ENCODE data around the gene ROGDI.
A peak's percentile ranks its signal among the peaks of the same experiment; 100 is the strongest.

The ROGDI gene

GRCh38 chr16:4801962-4802658, at the start of gene ROGDI:
ROGDI (minus strand) TSS chr16:4802633; CDS start chr16:4802571, 62 bp downstream.
- DNase-seq (ENCODE audit: low read depth in 2 of 2): peak; percentile 53 to 59

DNA sequence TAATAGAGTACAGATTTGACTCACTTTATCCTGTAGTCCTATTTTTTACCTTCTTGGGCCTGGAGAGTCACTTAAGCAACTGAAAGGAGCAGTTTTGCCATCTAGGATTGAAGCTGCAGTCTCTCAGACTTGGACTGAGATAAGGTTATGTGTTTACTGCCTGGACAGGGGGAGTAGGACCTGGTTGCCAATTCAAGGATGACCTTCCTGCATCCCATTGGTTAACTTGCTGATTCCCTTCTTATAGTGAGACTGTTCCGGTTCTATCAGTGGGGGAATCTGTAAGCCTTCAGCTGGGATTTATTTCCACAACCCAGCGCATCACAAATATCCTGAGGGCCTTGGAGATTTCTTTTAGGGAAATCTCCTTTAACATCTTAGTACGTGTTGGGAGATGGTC, 47.8 kb upstream of the ROGDI start:
- no peak for DNase-seq (ENCODE audit: low read depth in 2 of 2)

GRCh38 chr16:4847774-4848587, 45.5 kb upstream of the ROGDI start:
- DNase-seq (ENCODE audit: low read depth in 2 of 2): peak; percentile 17 to 20

GRCh38 chr16:4846901-4847773, 44.7 kb upstream of the ROGDI start, which contains the start of the genes GLYR1 and UBN1:
GLYR1 (minus strand) TSS chr16:4847288; CDS start chr16:4847265, 23 bp downstream.
UBN1 (plus strand) TSS chr16:4847481; CDS start chr16:4852918, 5,437 bp downstream.
- peak; percentile 100 for DNase-seq (ENCODE audit: low read depth in 2 of 2)

DNA sequence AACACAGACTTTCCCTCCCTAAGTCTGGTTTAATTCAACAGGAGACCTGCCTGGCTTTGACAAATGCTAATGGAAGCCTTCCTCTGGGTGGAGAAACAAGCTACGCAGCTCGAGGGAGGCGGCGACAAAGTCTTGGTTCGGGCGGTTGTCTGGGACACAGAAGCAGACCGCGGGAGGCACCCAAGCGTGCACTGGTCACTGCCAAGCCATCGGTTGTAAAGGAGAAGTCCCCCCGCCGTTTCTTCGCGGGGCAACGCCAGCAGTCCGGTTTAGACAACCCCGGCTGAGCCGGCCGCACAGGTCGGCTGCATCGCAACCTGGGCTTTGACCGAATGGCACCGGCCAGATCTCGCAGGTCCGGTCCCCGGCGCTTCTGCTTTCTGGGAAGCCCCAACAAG, 44.1 kb upstream of the ROGDI start:
- peak in 1 of 2 donors; percentile 3 for DNase-seq (ENCODE audit: low read depth in 2 of 2)

- DNase-seq (ENCODE audit: low read depth in 2 of 2): no peak
These were observed 38.6 kb upstream of the ROGDI start for GRCh38 chr16:4840984-4841383.

DNA sequence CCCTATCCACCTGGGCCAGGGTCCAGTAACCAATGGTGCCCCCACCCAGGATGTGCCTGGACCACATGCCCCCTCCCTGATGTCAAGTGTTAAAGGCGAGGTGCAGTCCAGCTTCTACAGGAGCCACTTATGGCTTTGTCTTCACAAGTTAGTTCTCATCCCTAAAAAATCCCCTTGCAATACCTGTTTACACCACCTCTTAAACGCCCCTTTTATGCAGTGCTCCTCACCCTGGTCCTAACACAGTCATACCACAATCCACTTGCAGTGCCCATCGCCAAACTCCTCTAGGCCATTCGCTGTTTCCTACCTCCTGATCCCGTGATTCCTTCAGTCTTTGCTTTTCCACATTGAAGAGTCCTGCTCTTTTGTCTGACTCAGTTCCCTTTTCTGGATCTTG, 37.5 kb upstream of the ROGDI start:
- DNase-seq (ENCODE audit: low read depth in 2 of 2): no peak

DNA sequence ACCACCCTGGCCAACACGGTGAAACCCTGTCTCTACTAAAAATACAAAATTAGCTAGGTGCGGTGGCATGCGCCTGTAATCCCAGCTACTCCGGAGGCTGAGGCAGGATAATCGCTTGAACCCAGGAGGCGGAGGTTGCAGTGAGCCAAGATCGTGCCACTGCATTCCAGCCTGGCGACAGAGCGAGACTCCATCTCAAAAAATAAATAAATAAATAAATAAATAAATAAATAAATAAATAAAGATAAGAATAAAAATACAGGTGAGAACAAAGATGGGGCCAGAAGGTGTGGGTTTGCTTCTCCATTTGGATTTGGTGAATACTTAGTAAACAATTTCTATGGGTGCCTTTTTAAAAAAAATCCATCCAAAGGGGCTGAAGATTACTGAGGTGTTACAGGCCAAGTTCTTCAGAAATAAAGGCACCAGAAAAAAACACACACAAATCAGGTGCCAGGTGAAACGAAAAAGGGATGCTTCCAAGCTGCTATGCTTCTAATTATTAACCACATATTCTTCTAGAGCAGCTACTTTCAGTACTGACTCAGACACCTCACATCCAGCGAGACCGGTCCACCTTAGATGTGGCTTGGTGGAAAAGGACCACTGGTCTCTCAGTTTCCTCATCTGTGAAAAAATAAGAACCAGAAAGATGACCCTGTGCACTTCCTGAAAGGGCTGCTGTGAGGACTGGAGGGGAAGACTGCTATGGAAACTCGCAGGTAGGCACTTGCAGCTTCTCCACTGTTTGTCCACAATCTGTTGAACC, 35.5 kb upstream of the ROGDI start:
- no peak for DNase-seq (ENCODE audit: low read depth in 2 of 2)

GRCh38 chr16:4836727-4837126, 34.3 kb upstream of the ROGDI start:
- DNase-seq (ENCODE audit: low read depth in 2 of 2): no peak

- no peak for DNase-seq (ENCODE audit: low read depth in 2 of 2)
These were observed 31.2 kb upstream of the ROGDI start for GRCh38 chr16:4833584-4833983.

- no peak for DNase-seq (ENCODE audit: low read depth in 2 of 2)
These were observed 30.4 kb upstream of the ROGDI start for GRCh38 chr16:4832698-4833343.

GRCh38 chr16:4831616-4832015, 29.2 kb upstream of the ROGDI start:
- no peak for DNase-seq (ENCODE audit: low read depth in 2 of 2)

- no peak for DNase-seq (ENCODE audit: low read depth in 2 of 2)
These were observed 28.0 kb upstream of the ROGDI start for GRCh38 chr16:4830408-4830807.

DNA sequence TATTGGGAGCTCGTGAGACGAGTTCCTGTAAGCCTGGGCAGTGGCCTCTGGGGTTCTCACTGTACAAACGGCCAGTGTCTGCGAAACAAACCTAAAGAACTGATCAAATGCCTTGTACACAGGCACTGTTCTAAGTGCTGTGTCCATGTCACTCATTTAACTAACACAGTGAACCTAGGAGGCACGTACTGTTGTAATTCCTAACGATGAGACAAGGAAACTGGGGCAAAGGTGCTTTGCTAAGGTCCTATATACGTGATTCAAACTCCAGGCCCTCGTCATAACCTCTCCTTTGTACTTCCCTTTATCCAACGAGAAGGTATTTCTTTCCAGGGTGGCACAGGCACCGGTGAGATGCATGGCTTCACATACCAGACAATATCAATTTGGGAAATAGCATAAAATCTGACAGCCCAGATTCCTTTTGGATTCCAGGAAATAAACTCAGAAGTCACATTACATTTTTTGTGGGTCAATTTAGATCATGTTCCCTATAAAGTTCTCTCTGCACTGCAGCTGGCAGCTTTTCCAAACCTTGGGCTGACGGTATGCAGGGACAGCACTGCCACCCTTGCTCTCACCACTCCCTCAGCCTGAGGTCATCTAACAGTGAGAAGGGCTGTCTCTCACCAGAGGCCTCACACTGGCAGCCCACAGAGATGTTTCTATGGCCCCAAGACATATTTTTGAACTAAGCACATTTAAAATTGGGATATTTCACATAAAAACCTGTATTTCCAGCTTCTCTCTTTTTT, 26.3 kb upstream of the ROGDI start:
- no peak for DNase-seq (ENCODE audit: low read depth in 2 of 2)

DNA sequence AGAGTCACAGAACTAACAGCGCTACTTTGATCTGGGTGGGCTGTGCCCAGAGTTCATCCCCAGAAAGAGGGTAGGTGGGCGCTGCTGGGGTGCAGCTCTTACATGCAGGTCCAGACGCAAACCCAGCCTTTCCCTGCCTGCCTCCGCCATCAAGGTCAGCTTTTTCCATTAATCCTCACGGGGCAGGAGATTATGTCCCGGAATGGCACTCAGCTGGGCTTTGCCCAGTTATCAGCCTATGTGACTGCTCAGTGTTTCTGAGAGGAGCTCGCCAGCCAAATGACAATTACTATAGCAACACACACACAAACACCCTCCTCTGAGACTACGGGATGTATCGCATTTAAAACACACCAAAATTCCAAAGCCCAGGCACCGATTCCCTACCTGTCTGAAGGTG, 24.5 kb upstream of the ROGDI start:
- no peak for DNase-seq (ENCODE audit: low read depth in 2 of 2)

DNA sequence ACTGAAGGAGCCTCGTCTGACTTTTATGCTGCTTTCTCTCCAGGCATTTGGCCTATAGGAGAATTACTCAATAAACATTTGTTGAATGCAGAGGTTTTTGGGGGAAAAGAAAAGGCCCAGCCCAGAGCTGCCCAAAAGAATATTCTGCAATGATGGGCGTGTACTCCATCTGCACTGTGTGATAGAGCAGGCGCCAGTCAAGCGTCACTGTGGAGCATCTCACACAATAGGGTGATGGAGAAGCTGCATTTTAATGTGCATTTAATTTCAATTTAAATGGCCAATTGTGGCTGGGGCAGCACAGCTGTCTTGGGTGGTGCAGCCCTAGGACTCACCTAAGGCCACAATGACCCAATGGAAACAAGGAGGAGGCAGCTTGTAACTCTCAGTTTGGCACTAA, 24.1 kb upstream of the ROGDI start:
- no peak for DNase-seq (ENCODE audit: low read depth in 2 of 2)

- no peak for DNase-seq (ENCODE audit: low read depth in 2 of 2)
These were observed 22.8 kb upstream of the ROGDI start for GRCh38 chr16:4825196-4825595.

GRCh38 chr16:4820652-4821051, 18.2 kb upstream of the ROGDI start:
- DNase-seq (ENCODE audit: low read depth in 2 of 2): no peak

- DNase-seq (ENCODE audit: low read depth in 2 of 2): no peak
These were observed 12.2 kb upstream of the ROGDI start for GRCh38 chr16:4814542-4815173.

GRCh38 chr16:4814046-4814445, 11.6 kb upstream of the ROGDI start:
- no peak for DNase-seq (ENCODE audit: low read depth in 2 of 2)
